PC-3 (cell line): ENCODE measurements around the gene BFSP2. TPM values are rescaled to one million over a fixed set of nuclear protein-coding genes. Genes with fewer than 3 reads are reported as not detected.

Experiments
- ATAC-seq: fragments of 200-7000 bp; cut with Tn5 transposase; 2 replicates; pipeline ENCODE4 v1.9.1; 2020; ENCODE audit warnings: mild to moderate bottlenecking, moderate library complexity
- BruUV-seq: library from RNA; stranded (reverse); fragments of 400-500 nt; replicated peaks from 2 replicates; lab custom pipeline; 2021; lab: Mats Ljungman, UMichigan
- CTCF ChIA-PET: fragments of 300-600 bp; sonication (Branson Sonifier 250); formaldehyde crosslinking; loops from one replicate; lab custom pipeline; 2022; ENCODE audit warnings: antibody characterized with exemption; lab: Charles Lee
- POLR2A ChIA-PET: fragments of 300-600 bp; sonication (Branson Sonifier 250); formaldehyde crosslinking; loops from one replicate; lab custom pipeline; 2022; ENCODE audit warnings: antibody characterized with exemption; ENCODE audit not compliant: unreplicated experiment; lab: Charles Lee
- DNase-seq: peaks from one replicate; pipeline ENCODE4 v3.0.0-alpha.2; 2015
- H2AFZ ChIP-seq: fragments of 300-600 bp; sonication (generic); 2 replicates; pipeline ENCODE4 v1.6.0; 2016; ENCODE audit warnings: antibody characterized with exemption, low read length
- H3F3A ChIP-seq: fragments of 300-600 bp; sonication (generic); one replicate; pipeline ENCODE4 v1.6.0; 2017; ENCODE audit warnings: antibody characterized with exemption, low read length, control low read depth, mild to moderate bottlenecking; ENCODE audit not compliant: unreplicated experiment
- H3K27ac ChIP-seq: fragments of 300-600 bp; sonication (generic); 2 replicates; pipeline ENCODE4 v1.5.1; 2016; ENCODE audit warnings: mild to moderate bottlenecking, low read length
- H3K27me3 ChIP-seq: fragments of 300-600 bp; sonication (generic); 2 replicates; pipeline ENCODE4 v1.6.1; 2016; ENCODE audit warnings: low read length, mixed read lengths
- H3K36me3 ChIP-seq: fragments of 300-600 bp; sonication (generic); 2 replicates; pipeline ENCODE4 v1.6.1; 2016; ENCODE audit warnings: low read depth, mixed run types, low read length, mixed read lengths
- H3K4me1 ChIP-seq: fragments of 300-600 bp; sonication (generic); 2 replicates; pipeline ENCODE4 v1.5.1; 2016; ENCODE audit warnings: low read length; ENCODE audit not compliant: insufficient read depth
- H3K4me2 ChIP-seq: fragments of 300-600 bp; sonication (generic); 2 replicates; pipeline ENCODE4 v1.6.0; 2016; ENCODE audit warnings: low read length
- H3K4me3 ChIP-seq: fragments of 300-600 bp; sonication (generic); 2 replicates; pipeline ENCODE4 v1.5.1; 2016; ENCODE audit warnings: mild to moderate bottlenecking, low read length, mixed read lengths
- H3K79me2 ChIP-seq: fragments of 300-600 bp; sonication (generic); 2 replicates; pipeline ENCODE4 v1.6.1; 2017; ENCODE audit warnings: low read length, mixed read lengths
- H3K9ac ChIP-seq: fragments of 300-600 bp; sonication (generic); 2 replicates; pipeline ENCODE4 v1.6.0; 2016; ENCODE audit warnings: mild to moderate bottlenecking, low read length
- H3K9me2 ChIP-seq: fragments of 300-600 bp; sonication (generic); replicated peaks from 2 replicates; pipeline ENCODE4 v1.6.1; 2016; ENCODE audit warnings: mixed run types, low read length, mixed read lengths
- H3K9me3 ChIP-seq: fragments of 300-600 bp; sonication (generic); 2 replicates; pipeline ENCODE4 v1.6.1; 2016; ENCODE audit warnings: low read length, mixed read lengths
- H4K20me1 ChIP-seq: fragments of 300-600 bp; sonication (generic); 2 replicates; pipeline ENCODE4 v1.6.1; 2016; ENCODE audit warnings: low read length, mixed read lengths
- CTCF ChIP-seq: fragments of 300-600 bp; sonication (generic); conservative IDR thresholded peaks from 2 replicates; pipeline ENCODE4 v1.5.1; 2017; ENCODE audit warnings: antibody characterized with exemption, low read depth, mild to moderate bottlenecking, low read length
- EZH2 ChIP-seq: fragments of 300-600 bp; sonication (generic); IDR thresholded peaks from one replicate; pipeline ENCODE4 v1.6.1; 2017; ENCODE audit warnings: antibody characterized with exemption, mild to moderate bottlenecking, low read length; ENCODE audit not compliant: unreplicated experiment
- EZH2phosphoT487 ChIP-seq: fragments of 300-600 bp; sonication (generic); IDR thresholded peaks from 2 replicates; pipeline ENCODE4 v1.6.1; 2018; ENCODE audit warnings: mild to moderate bottlenecking, antibody characterized with exemption, low read length, borderline replicate concordance
- intact Hi-C: fragments of 100-400 bp; cut with micrococcal nuclease; formaldehyde crosslinking; loops from 2 replicates; pipeline ENCODE4 v1.9.0; 2023
- total RNA-seq: library from RNA; depleted of rRNA; stranded (reverse); fragments of >200 nt; gene quantifications from 2 replicates; pipeline ENCODE4 v1.2.3, GENCODE V29; 2014

The BFSP2 gene
- total RNA-seq, 1 experiment from 2014 or later = not detected

DNA sequence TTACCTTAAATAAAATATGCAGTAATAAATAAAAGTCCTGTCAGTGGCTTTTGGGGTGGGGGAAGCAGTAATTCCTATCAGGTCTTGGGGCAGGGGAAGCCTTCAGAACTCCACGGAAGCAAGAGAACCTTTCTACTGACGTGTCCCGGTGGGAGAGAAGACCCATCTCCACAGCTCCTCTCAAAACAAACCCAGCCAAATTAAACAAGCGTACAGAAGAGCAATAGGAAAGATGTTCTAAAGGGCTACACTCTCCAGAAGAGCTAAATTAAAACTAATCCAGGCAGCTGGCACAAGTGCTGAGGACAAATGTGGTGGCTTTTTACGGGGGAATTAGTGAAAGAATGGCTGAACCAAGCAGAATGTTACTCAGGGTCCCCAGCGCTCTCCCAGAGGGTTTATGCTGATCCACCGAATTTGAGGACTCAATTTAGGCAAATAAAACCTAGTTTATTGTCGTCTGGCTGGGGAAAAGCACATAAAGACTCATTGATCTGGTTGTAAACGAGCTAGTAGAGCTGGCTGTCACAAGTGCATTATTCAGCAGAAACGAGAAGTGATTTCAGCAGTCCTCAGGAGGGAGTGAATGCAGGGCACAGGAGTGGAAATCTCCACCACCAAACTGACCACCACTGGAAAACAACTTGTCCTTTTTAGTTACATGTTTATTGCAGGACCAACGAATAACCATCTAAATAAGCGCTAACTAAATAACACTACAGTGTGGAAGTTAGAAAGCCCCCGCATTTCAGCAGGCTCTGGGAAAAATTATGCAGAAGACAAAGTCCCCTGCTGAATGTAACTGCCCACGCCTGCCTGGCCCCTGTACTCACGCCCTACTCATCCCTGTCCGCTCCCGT, 13.5 kb downstream of the BFSP2 start:
- DNase-seq = no peak

DNA sequence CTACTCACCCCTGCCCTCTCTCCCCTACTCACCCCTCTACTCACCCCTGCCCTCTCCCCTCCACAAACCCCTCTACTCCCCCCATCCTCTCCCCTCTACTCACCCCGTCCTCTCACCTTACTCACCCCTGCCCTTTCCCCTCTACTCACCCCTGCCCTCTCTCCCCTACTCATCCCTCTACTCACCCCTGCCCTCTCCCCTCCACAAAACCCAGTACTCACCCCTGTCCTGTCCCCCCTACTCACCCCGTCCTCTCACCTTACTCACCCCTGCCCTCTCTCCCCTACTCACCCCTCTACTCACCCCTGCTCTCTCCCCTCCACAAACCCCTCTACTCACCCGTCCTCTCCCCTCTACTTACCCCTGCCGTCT, 14.2 kb downstream of the BFSP2 start:
- Histone ChIP-seq H3K4me2 (no peak overlapping the region), H3K4me1 (no peaks in the 10 kb centered on the region), H3K9me3 (no peaks in the 10 kb centered on the region), H3F3A (no peaks in the 10 kb centered on the region), H2AFZ (no peak overlapping the region), H3K36me3 (no peaks in the 10 kb centered on the region), H3K79me2 (no peaks in the 10 kb centered on the region), H3K4me3 (no peak overlapping the region), H3K27me3 (peaks cover 31% of the 10 kb centered on the region), H3K9me2 (no peaks in the 10 kb centered on the region), H4K20me1 (no peaks in the 10 kb centered on the region), H3K9ac (no peak overlapping the region), H3K27ac (no peak overlapping the region)
- DNase-seq (no peak), ATAC-seq (no peak)
- CTCF ChIA-PET = interaction anchor here (0.5 kb wide), 1 partner anchor 10 kb away, joined by 3 read pairs; no protein-coding TSS in a partner anchor
- POLR2A ChIA-PET = no interaction called here
- TF ChIP-seq CTCF = no peak
- no peak for TF ChIP-seq EZH2
- TF ChIP-seq EZH2phosphoT487 = no peak
- BruUV-seq = no TSS peak
- intact Hi-C loops = no loop called here

More for the DNA sequence above, 13.5 kb downstream of the BFSP2 start:
- no peaks in the 10 kb centered on the region for H3K9me2 ChIP-seq
- no peaks in the 10 kb centered on the region for H4K20me1 ChIP-seq
- no peak overlapping the region for H3K9ac ChIP-seq
- no peak overlapping the region for H3K4me3 ChIP-seq
- intact Hi-C loops = no loop called here
- no TSS peak for BruUV-seq
- no peak overlapping the region for H3K27ac ChIP-seq
- no peak overlapping the region for H2AFZ ChIP-seq
- H3K4me1 ChIP-seq = no peaks in the 10 kb centered on the region
- ChIA-PET POLR2A (no interaction called here), CTCF (interaction anchor here (0.5 to 0.6 kb wide), 2 partner anchors 10 to 372 kb away, joined by 3 to 4 read pairs; no protein-coding TSS in a partner anchor)
- H3F3A ChIP-seq = no peaks in the 10 kb centered on the region
- H3K4me2 ChIP-seq = no peak overlapping the region
- no peaks in the 10 kb centered on the region for H3K36me3 ChIP-seq
- no peaks in the 10 kb centered on the region for H3K79me2 ChIP-seq
- peak; percentile 74 for ATAC-seq
- no peak for TF ChIP-seq EZH2
- no peak for TF ChIP-seq EZH2phosphoT487
- TF ChIP-seq CTCF = no peak
- peaks cover 37% of the 10 kb centered on the region for H3K27me3 ChIP-seq
- H3K9me3 ChIP-seq = no peaks in the 10 kb centered on the region

GRCh38 chr3:133418361-133418760, 18.5 kb downstream of the BFSP2 start:
- BruUV-seq = no TSS peak
- POLR2A ChIA-PET = no interaction called here
- DNase-seq (no peak), ATAC-seq (no peak)
- no peak overlapping the region for H3K4me2 ChIP-seq
- no peak overlapping the region for H3K9ac ChIP-seq
- no peaks in the 10 kb centered on the region for H3K9me2 ChIP-seq
- H3K79me2 ChIP-seq = no peaks in the 10 kb centered on the region
- intact Hi-C loops = no loop called here
- no peaks in the 10 kb centered on the region for H3K4me1 ChIP-seq
- no peak overlapping the region for H2AFZ ChIP-seq
- H3K27me3 ChIP-seq = no peaks in the 10 kb centered on the region
- no peaks in the 10 kb centered on the region for H4K20me1 ChIP-seq
- TF ChIP-seq EZH2 = no peak
- no peak for TF ChIP-seq EZH2phosphoT487
- TF ChIP-seq CTCF = no peak
- H3K9me3 ChIP-seq = no peaks in the 10 kb centered on the region
- H3K4me3 ChIP-seq = no peak overlapping the region
- no peak overlapping the region for H3K27ac ChIP-seq
- no peaks in the 10 kb centered on the region for H3K36me3 ChIP-seq
- CTCF ChIA-PET = no interaction called here
- H3F3A ChIP-seq = no peaks in the 10 kb centered on the region
